Measurements from ENCODE around the gene SLC25A51.
A peak's percentile ranks its signal among the peaks of the same experiment; 100 is the strongest.

Gene SLC25A51, protein sequence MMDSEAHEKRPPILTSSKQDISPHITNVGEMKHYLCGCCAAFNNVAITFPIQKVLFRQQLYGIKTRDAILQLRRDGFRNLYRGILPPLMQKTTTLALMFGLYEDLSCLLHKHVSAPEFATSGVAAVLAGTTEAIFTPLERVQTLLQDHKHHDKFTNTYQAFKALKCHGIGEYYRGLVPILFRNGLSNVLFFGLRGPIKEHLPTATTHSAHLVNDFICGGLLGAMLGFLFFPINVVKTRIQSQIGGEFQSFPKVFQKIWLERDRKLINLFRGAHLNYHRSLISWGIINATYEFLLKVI

DNA sequence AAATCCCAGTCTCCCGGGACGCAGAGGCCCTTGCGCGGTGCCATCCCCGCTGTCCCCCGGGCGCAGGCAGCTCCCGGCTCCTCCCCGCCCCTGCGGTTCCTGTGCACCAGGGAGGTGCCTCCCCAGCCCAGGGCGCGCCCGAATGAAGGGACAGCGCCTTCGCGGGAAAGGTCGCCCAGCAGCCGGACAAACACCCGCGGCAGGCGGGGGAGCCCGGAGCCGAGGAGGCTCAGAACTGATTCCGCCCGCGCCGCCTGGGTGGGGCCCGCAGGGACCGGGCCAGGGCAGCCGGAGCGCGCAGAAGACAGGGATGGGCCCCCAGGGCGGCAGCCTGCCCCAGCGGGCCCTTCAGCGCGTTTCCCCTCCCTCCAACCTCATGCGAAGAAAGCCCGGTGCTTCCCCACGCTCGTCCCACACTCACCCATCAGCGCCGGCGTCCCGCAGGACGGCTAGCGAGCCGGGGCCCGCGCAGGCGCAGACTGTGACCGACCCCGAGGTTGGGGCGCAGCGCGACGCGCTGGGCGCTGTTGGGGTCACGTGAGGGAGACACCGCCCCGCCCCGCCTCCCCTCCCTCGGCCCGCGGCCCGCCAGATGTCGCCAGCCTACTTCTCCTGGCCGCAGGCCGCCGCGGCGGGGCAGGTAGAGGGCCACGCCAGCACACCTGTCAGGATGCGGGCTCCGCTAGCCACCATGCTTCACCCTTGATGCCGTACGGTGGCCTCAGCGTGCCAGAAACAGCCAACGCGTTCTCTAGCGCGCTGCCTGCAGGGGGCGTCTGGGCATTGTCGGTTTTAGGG is at the start of gene SLC25A51:
TSS of gene SLC25A51 (minus strand) at position 481 of the 798 bp plus-strand sequence. CDS start 15,577 bp downstream, outside the sequence.
- peak; percentile 100 for DNase-seq

DNA sequence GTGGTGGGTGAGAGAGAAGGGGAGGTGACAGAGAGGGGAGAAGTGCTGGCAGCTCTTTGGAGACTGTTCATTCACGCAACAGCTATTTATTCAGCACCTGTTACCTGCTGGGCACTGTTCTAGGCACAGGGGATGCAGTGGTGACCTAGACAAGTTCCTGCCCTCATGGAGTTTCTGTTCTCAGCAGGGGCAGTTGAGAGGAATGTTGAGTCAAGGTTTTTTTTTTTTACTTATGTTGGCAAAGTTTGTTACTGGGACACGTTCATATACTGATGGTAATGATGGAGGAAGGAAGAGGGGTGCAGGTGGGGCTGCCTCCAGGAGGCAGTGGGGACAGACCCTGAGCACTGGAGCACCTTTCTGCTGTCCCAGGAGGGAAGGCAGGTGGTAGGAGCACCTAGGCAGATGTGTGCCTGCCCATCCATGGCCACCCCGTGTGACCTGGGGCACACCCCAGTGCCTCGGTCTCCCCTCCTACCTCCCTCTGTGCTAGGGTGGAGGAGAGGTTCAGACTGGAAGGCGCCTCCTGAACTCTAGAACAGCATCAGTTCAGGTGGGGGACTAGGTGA is 49.4 kb upstream of the SLC25A51 start:
- DNase-seq: no peak

DNA sequence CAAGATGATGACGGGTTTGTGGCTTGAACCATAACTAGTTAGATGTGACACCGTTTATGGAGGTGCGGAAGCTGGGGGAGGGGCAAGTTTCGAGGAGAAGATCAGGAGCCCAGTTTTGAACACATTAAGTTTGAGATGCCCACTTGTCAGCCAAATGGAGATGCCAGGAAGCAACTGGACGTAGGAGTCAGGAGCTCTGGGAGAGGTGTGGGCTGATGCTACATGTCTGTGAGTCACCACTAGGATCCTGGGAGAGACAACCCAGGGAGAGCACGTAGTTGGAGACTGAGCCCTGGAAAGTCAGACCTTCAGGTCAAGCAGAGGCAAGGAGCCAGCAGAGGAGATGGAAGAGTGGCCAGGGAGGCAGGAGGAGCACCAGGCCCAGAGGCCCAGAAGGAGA is 48.8 kb upstream of the SLC25A51 start:
- DNase-seq: no peak

DNA sequence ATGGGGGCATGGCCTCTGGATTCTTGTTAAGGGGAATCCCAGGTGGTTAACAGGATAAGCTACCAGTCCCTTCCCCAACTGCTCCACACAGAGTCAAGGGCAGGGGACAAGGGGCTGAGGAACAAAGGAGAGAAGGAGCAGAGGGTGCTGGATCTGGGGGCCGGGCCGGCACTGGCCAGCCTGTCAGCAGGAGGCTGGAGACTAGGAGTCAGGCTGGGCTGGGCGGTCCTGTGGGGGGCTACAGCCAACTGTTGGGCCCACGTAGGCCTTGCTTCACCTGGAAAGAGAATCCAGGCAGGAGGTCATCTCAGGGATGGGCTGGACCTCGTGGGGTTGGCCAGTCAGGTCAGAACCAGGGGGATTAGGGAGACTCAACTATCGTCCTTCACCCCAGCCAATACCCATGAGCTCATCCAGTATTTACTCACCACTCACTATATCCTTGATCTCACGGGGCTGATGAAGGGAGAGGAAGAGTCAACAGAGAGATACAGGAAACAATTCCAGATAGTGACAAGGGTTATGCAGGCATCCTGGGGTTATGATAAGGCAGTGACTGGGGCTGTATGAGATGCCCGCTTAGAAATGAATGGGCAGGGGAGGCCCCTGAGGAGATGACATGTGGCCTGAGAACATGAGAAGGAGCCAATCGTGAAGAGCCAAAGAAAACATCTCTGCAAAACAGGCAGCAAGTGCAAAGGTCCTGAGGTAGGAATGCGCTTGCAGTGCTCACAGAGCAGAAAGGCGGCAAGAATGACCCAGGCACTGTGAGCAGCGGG is 47.9 kb upstream of the SLC25A51 start:
- no peak for DNase-seq

DNA sequence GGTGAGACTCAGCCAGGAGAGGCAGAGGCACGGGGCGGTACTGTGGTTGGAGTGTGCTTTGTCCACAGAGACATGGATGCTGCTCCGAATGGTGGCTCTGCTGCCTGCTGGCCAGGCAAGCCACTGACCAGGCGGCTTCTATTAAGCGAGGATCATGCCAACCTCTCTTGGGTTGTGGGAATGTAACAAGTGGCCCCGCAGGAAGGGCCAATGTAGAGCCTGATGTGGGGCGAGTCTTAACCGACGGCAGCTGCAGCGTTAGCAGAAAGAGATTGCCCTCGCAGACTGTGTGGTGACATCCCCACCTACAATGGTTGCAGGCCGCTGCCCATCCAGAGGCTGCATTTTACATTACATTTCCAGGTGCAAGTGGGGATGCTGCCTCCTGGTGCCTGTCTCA is 46.6 kb upstream of the SLC25A51 start:
- DNase-seq: no peak

DNA sequence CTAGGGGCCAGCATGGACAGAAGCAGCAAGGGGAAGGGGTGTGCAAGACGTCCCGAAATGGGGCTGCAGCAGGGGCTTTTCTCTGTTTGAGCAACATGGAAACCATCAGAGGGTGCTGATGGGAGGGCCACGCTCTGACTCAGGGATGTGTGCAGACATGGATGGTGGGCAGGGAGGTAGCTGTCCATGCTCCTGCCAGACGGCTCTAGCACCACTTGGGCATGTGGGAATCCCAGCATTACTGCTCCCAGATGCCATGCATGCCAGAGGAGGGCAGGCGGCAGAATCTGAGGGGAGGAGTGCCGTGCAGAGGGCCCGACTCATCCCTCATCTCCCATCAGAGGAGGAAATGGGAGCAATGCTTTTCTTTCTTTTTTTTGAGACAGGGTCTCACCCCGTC is 45.6 kb upstream of the SLC25A51 start:
- no peak for DNase-seq

DNA sequence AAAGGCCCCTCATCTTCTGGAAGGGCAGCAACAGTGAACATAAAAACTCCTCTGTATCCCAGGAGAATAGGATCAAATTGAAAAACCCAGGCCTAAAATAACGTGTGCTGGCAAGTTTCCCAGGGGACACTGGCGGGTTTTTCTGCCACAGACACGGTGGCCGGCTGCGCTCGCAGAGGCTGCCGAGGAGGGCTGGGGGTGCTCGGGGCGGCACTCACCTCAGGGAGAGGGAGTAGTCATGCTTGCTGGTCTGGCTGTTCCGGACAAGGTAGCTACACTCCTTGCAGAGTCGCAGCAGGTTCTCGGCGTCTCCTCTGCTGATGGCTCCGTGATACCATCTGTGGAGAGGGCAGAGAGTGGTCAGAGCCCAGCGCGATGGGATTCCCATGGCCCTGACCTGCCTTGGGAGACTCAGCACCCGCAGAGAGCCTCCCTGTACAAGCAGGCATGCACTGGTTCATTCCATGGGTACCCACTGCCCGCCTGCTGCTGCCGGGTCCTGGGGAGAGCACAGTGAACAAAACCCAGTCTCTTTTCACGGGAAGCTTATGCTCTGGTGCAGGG is 44.6 kb upstream of the SLC25A51 start:
- no peak for DNase-seq

DNA sequence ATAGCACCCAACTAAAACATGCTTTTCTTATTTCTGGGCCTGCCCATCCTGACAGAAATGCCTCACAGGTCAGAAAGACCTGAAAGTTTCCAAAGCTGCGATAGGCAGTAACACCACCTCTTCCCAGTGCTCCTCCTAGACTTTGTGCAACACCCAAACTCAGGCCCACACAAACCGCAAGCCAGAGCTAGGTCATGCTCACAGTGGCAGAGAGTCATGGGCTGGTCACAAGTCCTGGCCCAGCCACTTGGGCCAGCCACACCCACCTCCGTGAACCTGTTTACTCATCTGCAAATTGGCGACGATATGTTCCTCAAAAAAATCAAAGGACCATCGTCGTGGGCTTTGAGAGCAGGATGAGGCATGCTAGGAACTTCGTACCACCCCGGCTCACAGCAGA is 44.0 kb upstream of the SLC25A51 start:
- DNase-seq: no peak

DNA sequence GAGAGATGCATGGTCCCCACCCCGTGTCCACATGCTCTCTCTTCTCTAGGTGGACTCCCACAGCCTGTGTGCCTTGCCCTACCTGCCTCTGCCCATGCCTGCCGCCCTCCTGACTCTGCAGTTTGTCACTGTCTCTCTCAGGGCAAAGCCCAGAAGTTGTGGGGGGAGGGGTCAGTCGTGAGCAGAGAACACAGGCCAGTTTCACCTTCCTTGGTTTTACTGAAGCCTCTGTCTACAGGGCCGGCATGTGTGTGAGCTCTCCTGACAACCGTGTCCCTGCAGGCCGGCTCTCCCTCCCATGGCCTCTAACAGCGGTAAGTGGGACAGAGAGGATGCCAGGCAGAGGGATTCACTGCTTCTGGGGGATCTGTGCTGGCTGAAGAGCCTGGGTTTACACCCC is 43.5 kb upstream of the SLC25A51 start:
- no peak for DNase-seq

DNA sequence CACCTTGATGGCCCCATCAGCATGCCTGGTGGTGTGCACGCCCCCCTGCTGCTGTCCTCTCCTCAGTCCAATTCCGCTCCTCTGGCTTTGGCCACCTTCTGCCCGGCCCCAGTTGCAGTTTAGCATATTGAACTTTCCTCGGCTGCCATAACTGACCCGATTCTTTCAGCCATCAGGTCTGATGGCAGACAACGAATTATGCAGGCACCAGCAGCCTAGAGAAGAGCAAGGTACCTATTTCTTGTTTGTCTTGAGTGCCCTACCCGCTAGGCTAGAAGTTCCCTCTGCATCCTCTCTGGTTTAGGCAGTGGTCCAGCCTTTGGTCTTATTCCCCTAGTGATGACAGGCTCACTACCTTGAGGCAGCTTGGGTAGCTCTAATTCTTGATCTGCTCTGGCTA is 43.0 kb upstream of the SLC25A51 start:
- DNase-seq: no peak

DNA sequence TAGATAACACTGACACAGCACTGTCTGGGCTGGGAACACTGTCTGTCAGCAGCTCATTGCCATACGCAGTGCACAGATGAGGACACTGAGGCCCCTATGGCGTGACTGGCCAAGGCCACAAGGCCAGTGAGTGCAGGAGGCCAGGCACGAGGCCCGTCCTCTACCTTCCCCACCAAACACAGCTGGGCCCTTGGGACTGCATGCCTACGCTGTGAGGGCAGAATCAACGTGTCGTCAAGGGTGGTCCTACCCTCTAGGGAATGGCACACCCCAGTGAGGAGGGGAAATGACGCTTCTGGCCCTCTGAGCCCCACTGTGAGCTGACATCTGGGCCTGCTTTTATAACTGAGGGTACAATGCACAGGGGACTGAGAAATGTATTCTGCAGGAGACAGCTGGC is 42.1 kb upstream of the SLC25A51 start:
- DNase-seq: no peak

DNA sequence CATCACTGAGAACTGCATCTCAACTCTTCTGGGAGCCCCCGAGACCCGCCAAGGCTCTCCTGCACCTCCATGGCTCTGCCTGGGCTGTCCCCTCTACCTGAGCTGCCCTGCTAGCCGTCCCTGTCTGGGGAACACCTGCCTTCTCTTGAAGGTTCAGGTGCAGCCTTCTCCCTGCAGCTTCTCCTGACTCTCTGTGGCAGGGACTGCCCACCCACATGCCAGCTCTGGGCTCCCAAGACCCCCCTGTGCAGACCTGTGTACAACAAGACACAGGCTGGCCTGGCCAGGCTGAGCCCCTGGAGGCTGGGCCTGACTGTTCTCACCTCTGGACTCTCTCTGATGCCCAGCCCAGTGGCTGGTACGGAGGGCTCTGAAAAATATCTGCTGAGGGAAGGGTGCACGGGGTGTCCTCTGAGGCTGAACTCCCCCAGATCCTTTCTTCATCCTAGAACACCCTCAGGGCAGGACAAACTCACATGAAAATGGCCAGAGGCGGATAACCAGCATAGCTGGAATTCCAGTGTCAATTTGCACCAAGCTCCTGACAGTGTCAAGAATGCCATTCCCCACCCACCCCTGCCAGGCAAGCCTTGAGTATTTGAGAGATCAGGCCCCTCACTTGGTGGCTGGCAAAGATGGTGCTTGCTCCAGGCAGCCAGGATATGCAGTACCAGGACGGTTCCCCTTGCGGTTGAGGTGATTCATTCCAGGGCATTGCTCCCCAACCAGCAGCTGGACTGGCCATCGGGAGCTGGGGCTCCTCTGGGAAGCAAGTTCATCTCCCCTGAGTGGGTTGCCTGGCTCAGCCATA is 40.9 kb upstream of the SLC25A51 start:
- no peak for DNase-seq

DNA sequence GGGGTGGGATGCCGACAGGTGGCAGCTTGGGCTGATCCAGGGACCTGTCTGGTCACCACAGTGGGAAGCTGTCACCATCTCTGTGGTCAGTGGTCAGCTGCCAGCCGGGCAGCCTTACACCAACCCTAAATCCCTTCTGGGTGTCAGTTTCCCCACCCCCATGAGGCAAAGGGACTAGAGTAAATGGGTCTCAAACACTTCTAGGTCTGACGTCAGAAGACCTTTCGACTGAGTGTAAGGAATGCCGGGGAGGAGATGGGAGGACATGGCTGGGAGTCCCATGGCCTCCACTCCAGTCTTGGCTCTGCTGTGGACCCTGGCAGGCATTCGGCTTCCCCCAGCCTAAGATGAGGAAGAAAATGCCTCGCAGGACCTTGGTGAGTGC is 40.3 kb upstream of the SLC25A51 start:
- no peak for DNase-seq

DNA sequence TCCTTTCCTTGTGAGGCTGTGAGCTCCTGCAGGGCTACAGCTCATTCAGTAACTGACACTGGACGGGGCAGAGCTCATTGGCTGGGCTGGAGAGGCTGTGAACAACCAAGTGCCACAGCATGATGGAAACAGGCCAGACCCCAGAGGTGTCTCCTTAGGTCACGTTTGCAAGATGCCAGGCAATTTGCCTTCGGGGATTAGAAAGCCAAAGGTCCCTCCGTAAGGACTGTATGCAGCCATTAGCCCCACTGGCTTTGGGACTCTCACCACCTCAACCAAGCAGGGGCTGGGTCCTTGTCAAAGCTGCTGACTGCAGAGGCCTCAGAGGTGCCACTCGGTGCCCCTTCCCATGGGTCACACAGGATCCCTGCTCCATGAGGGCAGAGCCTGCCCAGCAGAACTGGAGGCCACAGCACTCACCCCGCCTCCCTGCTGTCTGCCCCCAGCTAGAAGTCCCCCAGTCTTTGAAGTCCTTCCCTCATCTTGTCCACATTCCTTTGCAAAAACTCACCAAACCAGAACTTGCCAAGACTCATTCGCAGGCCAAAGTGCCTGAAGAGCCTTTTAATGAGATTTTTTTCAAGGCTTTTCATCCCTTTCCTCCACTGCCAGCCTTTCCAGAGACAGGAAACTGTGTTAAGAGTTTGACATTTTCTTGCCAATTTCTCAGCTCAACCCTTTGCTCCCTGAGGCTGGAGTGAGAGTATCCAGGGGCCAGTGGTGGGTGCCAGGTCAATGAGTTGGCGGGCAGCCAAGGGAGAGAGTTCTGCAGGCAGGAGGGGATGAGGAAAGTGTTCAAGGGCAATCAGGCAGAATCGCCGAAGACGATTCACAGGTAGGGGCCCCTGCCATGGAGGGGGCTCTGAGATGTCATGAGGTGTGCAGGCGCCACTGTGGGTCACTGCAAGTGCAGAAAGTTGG is 39.7 kb upstream of the SLC25A51 start:
- no peak for DNase-seq

DNA sequence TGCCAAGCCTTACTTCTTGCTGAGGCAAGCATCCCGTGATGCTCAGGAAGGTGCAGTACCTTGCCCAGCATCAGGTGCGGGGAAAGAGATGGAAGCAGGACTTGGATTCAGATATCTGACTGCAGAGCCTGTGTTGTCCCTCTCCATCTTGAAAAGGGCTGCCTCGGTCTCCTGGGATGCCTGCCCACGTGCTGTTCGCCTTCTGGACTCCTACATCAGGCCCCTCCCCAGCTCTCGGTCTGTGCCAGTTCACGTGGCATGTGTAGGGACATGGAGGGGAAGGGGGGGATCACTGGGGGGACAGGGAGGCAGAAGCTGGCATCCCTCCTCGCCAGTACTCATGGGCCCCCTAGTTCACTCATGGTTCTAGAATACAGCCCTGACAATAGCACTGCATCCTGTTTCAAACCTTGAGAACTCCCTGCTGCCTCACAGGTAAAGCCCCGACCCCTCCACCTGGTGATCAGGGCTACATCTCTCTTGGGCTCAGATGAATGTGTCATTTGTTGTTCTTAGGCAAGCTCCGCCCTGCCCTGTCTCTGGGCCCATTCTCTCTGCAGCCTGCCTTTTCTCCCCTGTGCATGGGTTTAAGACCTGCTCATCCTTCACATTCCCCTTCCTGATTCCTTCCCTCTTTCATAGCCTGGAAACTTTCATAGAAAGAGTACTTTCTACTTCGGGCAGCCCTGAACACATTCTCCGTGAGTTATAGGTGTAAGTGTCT is 38.9 kb upstream of the SLC25A51 start:
- DNase-seq: no peak

DNA sequence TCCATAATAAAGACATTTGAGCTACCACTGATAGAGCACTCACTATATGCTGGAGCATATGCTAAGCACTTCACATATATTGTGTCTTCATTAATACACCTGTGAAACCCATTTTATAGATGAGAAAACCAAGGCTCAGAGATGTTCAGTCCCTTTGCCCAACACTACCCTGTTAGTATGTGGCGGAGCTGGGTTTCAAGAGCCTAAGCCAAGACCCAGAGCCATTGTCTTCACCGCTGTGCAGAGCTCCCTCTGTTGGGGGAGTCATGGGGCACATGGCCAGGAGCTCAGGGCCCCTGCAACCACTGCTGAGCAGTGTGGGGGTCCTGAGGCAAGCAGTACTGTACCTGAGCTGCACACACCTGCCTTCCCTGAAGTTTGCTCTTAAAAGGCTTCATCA is 37.3 kb upstream of the SLC25A51 start:
- no peak for DNase-seq

DNA sequence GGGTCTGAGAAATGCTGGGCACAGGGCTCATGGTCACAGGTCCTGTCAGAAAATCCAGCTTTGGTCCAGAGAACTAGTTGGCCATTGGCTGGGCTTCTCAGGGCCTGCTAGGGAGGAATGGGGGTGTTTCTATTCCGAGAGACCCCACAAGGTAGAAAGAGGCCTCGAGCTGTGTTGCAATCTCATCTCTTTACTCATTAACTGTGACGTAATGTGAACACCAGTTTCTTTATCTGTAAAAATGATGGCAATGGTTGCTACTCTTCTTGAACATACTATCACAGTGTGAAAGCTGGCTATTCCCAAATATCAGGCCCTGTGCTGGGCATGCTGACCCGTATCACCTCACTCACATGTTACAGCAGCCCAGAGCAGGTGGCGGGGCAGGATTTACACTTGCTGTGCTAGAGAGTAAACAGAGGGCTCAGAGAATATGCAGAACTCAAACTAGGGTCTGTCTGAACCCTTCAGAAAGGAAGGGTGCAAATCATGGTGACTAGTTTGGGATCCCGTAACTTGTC is 35.7 kb upstream of the SLC25A51 start:
- DNase-seq: no peak

DNA sequence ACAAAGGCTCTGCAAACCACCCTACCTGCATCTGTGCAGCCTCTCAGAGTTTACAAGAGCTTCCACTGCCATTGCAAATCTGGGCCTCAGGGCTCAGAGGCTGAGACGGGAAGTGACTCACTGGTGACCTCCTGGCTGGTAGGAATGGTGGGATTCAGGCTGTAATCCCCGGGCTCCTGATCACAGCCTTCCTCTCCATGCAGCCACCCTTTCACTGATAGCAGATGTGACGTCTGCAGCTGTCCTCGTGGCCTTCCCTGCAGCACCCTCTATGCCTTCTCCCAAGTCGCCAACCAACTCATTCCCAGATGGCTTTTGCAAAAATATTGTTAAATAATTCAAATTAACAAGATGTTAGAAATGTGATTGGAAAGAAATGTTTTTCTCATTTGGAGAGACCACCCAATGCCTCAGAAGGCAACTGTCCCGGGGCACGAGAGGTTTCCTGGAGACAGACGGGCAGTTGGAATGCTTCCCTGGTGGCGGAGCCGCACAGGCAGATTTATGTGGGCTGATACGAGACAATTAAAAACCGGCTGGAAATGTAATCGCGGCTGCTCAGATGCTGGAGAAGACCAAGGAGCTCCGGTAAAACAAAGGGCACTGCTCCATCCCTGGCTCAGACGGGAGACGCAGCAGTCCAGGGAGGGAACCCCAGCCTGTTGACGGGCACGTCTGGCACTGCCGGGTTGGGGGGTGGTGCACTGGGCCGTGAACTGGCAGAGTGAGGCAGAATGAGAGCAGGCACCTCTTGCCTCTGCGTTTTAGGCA is 34.4 kb upstream of the SLC25A51 start:
- DNase-seq: peak; percentile 73

DNA sequence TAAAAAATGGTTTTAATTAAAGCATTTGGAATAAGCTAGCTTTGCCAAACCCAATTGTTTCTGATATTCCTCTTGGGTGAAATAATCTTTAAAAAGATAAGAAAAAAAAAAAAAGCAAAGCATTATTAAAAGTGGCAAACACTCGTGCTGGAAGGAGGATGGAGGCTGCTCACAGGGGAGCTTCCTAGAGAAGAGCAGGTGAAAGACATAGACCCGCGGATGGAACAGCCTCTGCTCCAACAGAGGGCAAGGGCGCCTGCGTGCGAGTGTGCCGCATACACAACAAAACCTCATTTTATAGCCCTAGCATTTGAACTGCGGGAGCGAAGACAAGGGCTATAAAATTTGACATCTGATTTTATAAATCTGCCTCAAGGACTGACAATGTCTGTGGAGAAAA is 33.4 kb upstream of the SLC25A51 start:
- DNase-seq: no peak
